Measurements from ENCODE around the gene DGKI.

- no peak for TF ChIP-seq CTCF (IDR thresholded peaks at IDR 0.05)
- TF ChIP-seq POLR2AphosphoS5 (IDR thresholded peaks at IDR 0.05) = no peak
- TF ChIP-seq POLR2A (IDR thresholded peaks at IDR 0.05) = no peak
- no peak for TF ChIP-seq EP300 (IDR thresholded peaks at IDR 0.05)
Observed at GRCh38 chr7:137443616-137444015, 403.2 kb downstream of the DGKI start.

All from suprapubic skin (tissue), 4 donors.